Stimulated activated CD4-positive, alpha-beta T cell treated with anti-CD3 and anti-CD28 coated beads, Interleukin-1b, Interleukin-23, amount 100 ng/mL, for 48 hours (primary cell): ENCODE data around the gene NRXN3.

Experiments
- DNase-seq: peaks from one replicate; pipeline ENCODE4 v3.0.0-alpha.2; 2020

NRXN3 gene

DNA sequence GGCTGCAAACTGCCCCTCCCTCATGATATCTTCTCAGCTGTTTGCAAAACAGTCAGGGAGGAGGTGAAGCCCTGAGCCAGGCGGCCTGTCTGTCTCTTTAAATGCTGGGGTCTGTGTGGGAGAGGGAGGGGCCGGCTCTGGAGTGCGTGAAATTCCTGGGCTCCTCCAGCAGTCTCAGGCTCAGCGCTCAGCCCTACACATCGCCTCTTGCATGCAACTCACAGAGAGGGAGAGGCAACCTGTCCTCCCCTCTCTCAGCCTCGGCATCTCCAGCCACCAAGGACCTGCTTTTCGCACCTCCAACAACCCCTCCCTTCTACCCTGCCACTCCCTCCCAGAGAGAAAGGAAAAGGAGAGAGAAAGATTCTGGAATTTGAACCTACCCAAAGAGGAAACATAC is at the start of gene NRXN3:
TSS of gene NRXN3 (plus strand) at position 171 of the 400 bp plus-strand sequence. CDS start 72,721 bp downstream, outside the sequence.
- no peak for DNase-seq

DNA sequence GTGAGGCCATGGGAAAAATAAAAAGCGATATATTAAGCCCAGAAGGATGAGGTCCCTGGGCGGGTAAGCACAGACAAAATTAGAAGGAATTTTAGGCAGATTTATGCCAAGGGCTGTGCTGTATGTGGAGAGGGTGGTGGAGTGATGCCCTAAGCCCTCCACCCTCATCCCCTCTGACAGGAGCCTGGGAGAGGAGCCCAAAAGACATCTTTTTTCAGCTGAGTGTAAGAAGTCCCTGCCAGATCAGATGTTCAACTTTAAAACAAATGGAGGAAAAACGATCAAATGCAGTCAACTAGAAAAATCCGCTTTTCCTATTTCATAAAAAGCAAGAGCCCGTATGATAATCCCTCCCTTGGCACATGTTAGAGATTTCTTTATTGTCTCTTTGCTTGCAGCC is 47.7 kb upstream of the NRXN3 start:
- no peak for DNase-seq

DNA sequence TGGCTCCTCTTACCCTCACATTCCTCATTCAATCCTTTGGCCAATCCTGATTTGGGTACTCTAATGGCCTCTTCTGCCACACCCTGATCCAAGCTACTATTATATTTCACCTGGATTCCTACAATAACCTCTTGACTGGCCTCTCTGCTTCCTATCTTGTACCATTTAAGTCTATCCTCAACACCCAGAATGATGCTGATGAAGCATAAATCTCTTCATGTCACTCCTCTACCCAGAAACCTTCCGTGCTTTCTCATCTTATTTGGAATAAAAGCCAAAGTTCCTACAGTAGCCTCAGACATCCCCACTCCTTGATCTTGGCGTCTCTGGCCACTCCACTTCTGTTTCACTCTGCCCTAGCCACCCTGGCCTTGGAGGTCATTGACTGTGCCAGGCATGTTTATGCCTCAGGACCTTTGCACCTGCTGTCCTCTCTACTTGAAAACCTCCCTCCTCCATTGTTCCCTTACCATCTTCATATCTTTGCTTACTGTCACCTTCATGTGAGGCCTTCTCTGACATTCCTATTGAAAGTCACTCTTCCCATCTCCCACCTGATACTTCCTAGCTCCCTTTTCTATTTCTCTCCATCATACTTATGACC is 46.4 kb upstream of the NRXN3 start:
- no peak for DNase-seq

DNA sequence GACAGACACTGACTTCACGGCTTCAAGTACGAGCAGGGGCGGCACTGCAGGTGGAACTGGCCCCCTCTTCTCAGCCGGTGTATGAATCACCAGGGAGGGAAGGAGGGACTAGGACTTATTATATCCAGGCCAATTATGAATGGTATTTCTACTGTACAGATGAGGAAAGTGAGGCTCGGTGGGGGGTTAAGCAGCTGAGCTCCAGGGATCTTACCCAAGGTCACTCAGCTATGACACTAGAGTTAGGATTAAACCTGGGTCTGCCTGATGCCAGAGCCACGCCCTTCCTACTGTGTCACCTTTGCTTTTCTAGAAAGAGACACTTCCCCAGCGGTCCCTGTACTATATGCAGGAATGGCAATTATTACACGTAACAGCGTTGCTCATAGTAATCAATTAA is 42.2 kb upstream of the NRXN3 start:
- no peak for DNase-seq

DNA sequence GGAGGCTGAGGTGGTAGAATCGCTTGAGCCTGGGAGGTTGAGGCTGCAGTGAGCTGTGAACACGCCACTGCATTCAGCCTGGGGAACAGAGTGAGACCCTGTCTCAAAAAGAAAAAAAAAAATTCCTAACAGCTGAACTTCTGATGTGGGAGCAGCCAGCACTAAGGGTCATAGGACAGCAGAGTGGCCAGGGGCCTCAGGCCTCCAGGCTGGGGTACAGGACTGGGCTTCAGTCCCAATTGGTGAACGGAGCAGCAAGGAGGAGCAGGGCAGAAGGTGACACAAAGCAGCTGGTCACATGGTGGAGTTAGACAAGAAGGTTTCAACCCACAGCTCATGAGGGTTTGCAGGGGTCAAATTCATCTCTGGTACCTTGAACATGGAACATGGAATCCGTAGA is 40.8 kb upstream of the NRXN3 start:
- no peak for DNase-seq

DNA sequence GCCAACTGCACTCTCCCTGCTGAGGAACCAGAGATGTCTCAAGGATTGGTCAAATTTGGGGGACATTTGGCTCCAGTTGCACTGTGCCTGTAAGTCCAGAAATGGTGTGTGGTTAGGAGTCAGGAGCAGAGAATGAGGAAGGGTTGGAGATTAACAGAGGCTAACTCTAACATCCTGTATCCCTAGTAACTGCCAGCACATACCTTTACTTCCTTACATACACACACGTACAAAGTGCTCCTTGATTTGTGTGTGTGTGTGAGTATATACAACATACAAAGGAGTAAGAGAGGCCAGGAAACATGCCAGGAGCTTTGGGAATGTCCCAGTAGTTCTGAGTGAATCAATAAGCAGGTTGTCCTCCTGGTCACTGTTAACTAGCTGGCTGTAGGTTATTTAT is 39.8 kb upstream of the NRXN3 start:
- no peak for DNase-seq

DNA sequence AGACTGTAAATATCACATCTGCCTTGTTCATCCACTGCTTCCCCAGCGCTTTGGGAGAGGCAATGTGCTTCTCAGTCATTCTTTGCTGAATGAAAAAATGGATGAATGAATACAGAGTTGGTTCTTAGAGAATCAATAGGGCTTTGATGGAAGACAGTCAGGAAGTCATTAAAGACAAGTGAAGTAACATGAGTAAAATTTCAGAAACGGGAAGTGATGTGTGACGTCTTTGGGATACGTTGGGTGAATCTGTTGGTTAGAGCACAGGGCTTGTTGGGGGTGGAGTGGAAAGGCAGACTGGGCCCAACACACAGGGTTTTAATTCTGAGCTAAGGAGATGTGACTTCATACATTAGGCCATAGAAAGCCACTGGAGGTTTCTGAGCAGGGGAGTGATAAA is 39.0 kb upstream of the NRXN3 start:
- no peak for DNase-seq

DNA sequence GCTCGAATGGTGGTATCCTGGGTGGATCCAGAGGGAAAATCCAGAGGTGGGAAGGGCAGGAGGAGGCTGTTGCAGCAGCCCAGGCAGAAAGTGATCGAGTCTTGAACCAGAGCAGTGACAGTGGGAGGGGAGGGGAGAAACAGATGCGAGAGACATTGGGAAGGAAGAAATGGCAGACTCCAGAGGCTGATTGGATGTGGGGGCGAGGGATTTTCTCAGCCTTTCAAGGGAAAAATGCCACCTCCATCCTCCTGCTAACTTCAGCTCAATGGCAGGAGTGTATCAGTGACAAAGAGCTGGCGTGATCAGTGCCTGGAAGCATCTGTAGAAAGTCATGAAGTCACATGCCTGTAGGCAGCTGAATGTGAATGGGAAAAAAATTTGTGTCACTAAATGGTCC is 38.6 kb upstream of the NRXN3 start:
- no peak for DNase-seq

DNA sequence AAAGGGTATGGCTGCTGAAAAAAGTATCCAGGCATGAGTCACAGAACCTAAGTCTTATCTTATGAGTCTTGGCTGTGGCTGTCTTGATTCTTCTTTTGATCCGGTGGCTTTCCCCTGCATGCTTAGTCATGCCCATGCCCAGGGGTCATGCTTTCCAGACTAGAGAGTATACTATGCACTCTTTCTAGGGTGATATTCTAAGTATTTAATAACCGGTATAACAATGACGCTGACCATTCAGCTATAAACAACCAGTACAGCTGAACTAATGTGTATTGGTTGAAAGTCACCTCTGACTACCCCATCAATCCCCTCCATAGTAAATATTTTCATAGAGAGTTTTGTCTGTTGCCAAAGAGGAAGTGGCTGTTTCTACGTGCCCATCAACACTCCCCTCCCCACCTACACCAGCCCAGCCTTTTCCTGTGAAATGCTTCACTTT is 34.7 kb upstream of the NRXN3 start:
- peak; percentile 3 for DNase-seq

DNA sequence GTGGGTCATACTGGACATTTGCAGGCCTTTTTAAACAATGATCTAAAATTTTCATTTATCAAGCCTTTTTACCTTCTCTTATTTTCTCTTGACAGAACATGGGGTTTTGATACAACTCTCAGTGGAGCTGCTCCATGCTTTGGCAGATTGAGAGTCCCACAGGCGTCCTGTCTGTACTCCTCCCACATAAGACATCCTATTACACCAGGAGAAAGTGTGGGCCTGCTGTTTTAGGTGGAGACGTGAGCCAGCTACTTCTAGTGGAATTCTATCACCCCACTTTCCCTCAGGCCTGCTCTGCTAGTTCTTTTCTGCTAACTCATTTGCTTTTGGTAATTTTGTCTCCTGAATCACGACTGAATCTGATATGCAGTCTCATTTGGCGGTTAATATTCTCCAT is 33.5 kb upstream of the NRXN3 start:
- no peak for DNase-seq

DNA sequence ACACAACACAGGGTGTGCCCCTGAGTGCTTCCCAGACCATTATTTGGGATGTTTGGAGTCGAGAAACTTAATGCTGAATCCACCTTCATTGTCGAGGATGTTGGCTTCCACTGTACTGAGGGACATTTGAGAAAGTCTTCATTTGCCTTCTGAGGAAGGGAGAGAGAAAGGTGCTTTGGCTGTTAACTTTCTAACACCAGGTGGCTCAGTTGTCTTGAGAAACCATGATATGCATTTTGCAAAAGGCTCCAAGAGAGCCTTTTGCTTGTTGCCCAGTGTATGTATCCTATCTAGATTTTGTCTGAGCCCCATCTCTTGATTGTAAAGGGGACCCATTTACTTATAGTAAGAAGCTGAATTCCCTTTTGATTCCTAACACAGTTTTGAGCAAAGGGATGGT is 28.6 kb upstream of the NRXN3 start:
- no peak for DNase-seq

DNA sequence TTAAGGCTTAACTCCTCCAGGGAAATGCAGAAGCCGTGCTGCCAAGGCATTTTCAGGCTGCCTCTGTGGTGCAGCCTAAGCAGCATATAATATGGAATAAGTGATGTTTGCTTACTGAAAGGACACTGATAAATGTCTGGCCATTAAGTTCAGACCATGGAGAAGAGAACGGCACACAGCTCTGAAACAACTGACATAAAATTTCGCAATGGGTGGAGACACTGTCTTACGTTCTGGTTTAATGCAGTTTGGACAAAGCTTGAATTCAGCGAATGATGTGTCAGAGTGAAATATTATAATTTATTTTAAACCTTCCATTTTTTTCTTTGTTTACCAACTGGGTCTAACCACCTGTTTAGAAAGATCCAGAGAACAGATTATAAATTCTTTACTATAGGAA is 27.2 kb upstream of the NRXN3 start:
- no peak for DNase-seq

DNA sequence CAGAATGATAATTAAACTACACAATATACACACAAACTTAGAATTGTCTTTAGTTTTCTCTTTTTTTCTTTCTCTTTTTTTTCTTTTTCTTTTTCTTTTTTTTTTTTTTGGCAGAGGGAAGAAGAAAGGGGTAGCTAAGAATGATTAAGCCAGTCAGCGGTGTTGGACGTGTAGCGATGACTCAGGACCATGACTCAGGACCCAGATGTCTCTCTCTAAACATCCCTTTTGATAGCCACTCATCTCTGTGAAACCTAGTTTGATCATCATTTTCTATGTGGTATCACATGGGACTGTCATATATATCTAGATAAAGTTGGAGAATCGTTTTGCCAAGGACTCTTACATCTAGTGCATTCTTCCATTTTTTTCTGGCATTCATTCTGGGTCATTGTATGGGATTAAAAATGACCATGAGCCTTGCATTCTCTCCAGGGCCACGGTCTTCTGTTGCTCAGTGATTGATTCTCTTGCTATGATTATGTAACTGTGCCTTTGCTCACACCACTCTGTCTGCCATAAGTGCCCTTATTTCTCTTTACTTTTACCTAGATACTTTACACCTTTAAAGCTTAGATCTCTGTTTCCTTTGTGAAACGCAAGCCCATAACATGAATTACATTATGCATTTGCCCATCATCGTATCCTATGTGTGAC is 26.6 kb upstream of the NRXN3 start:
- peak; percentile 13 for DNase-seq

DNA sequence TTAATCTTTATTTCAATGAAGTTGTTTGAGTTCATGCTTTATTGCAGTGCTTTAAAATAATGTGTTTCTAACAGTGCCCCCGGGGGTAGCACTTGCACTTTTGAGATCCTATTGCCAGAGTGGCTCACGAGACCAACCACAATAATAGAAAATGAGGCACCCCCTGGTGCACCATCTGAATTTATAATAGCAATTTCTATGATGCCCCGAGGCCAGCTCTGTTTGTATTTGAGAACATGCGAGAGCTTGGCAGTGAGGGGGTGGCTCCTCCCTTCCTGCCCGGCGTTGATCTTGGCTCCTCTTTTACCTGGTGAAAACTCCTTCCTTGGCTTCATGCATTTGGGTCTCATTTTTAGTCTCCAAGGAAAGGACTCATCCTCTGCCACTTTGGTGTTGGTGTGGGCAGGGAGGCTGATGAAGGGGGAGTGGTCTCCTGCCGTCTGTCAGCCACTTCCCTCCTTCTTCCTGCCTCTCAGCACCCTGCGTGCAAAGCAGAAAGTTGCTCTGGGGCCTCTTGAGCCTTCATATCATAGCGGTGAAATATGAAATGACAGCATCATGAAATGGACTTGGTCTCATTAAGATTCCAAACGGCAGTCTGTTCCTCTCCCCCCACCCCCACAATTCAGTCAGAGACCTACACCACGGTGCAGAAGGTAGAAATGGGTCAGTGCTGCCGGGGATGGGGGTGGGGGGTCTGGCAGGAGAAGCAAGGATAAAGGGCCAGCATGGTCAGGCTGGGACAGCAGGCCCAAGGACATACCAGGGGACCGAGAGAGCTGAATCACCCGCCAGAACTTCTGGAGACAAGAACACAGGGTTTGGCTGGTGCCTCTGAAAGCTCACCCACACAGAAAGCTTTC is 17.7 kb upstream of the NRXN3 start:
- DNase-seq, result no peak

DNA sequence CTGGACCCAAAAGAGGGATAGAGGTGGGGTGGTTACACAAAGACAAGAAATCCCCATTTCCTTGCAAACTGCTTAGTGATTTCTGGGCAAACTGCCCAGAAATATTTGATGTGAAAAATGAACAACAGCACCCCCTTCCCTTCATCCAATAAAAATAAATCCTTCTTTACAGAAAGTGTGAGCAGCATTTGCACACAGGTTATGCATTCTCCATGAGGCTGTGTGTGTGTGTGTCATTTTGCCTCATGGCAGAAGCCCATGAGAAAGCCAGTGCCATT is 17.2 kb upstream of the NRXN3 start:
- DNase-seq, result no peak

DNA sequence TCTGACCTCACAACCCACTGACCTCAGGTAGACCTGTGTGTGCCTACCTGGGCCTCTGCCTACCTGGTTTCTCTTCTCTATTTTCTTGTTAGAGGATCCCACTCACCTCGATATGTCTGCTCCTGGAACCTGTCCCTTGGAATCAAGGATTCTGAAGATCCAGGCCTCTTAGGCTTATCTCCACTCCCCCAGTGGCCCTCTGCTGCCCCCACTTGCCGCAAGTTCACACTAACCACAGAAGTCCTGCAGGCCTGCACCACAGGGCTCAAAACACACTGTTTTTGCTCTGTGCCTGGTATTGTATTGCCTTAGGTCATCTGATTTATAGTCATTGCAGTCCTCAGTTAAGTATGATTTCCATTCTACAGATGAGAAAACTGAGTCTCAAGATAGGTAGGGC is 15.3 kb upstream of the NRXN3 start:
- DNase-seq, result no peak

DNA sequence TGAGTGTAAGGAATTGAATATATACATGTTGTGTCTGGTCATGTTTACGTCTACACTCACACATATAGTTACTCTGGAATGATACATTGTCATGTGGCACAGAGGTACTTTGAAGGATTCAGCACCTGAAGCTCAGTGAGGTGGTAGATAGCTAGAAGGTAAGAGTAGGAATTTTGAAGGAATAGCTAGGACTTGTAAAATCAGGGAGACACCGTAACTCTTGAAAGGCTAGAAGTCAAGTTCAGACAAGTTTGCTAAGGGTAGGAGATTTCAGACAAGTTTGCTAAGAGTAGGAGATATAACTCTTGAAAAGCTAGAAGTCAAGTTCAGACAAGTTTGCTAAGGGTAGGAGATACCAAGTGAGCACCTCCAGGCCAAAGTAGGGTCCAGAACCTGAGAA is 14.0 kb upstream of the NRXN3 start:
- no peak for DNase-seq

DNA sequence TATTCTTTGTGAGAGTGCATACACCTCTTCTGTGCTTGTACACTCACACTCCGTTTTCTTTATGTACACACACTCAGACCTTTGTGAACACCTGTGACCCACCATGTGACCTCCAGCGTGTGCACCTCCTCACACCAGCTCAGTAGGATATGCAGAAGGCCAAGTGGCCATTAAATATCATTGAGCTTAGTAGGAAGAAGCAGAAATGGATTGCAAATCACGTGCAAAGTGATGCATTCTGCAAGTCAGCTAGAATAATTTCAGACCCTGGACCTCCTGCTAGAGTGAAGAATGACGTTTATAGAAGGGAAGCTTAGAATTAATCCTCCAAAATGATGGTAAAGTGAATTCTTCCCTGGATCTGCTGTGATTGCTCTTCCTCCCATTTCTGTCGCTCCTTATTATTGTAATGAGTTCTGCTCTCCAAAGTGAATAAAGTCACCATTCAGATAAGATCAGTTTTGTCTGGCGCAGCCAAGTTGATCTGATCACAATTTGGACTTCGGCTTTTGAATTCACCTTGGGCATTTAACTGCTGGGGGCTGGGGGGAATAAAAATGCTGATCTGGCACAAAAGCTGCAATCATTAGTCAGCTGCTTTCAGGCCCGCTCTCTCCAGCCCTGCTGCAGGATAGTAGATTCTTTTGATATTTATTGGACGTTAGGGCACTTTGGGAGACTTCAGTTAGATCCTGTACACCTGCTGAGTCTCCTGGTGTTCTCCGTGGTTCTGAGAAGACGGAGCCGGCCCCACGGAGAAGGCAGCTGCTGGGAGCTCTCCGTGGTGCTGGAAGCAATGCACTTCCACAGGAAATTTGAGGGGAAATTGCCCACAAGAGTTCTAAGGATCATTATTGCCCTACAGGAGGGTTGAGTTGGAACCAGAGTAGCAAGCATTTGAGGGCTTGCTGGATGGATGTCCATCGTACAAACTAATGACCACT is 12.4 kb upstream of the NRXN3 start:
- DNase-seq, result no peak

DNA sequence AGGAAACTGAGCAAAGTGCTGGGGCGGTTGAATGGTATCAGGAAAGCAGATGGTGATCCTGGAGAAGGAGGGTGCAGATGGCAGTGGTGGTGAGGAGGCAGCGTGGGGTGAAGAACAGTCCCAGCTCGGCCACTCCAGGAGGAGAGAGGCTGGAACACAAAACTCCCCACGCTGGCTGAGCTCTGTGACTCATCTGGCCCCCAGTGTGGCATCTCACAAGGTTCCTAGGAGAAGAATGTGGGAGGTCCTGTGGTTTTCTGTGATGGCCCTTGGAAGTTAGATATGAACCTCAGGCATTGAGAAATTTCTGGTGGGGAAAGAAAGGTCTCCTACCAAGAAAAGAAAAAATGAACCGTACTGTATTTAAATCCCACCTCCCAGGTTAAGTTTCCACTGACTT is 8.0 kb upstream of the NRXN3 start:
- no peak for DNase-seq

DNA sequence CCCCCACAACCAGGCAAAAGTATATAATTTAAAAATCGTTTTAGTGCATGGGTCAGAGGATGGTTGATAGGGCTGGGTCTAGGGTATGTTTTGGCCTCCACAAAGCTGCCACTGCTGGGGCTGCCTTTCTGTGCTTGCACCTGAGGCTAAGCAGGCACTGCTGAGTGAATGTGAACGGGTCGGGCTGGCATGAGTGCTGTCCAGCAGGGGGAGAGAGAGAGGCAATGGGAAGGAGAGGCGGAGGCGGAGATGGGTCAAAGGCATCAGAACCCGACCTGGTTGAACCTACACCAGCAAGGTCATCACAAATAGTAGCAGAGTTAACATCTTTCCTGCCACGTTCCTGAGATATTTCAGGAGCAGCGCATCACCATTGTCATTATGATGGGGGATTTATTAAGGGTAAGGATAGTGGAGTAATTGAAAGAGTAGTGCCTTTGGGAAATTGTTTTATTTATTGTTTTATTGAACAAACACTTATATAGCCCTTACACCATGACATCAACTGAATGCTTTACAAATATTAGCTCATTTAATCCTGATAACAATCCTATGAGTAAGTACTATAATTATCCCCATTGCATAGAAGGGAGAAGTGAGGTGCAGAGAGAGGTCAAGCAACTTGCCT is 5.8 kb upstream of the NRXN3 start:
- peak; percentile 20 for DNase-seq

DNA sequence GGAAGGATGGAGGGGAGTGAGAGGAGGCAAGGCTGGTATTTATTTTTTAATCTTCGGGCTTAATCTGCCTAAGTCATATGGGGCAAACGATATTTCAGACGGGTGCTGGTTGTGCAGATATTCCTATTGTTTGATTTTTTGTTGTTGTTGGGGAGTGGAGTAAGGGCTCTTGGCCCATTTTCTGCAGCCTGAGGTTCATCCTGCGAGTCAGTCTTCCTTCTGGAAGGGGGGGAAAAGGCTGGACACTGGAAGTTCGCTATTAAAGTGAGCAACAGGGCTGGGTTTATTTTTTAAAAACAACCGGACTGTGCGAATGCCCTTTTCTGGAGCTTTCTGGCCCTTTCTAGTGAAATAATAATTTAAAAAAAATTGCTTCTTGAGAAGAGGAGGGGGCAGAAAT is 2.3 kb downstream of the NRXN3 start:
- no peak for DNase-seq

DNA sequence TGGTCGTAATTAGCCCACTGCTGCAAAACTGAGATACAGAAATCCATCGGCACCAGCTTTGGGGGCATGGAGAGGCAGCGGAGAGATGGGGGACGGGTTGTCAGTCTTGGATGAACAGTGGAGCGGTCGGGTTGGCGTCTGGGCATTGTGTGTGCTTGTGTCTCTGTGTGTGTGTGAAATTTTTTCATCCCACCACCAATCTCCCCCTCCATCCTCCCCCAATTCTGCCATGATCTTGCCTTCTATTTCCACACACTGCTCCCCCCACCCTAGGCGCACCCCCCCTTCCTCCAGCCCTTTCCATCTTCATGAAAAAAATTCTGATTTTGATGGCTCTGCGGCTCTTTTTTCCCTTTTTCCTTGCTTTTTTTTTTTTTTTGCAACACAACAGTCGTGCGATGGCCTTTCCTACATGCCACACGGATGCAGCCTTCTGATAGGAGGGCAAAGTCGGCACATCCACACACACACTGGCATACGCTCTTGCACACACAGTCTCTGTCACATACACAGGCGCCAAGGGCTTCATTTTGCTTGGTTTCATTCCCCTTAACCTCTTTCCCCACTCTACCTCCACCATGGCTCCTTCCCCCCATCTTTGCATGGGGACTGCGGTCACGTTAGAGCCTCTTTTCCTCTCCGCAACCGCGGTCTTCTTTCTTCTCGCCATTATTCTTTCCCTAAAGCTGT is 3.3 kb downstream of the NRXN3 start:
- no peak for DNase-seq
